Measurements from ENCODE around the gene PLEKHM3.

Gene PLEKHM3

GRCh38 chr2:208025037-208025813 is at the start of gene PLEKHM3:
TSS of gene PLEKHM3 (minus strand) at chr2:208025527. CDS start at chr2:208001639, 23,888 bp downstream.
- H3K4me3 ChIP-seq (ENCODE audit: low read length) = peak within 1 kb of the TSS; percentile 85
- peaks cover 9% of the 10 kb centered on the region; the same call in 1 of the 2 replicates for H3K4me1 ChIP-seq (ENCODE audit: low read length)
- peak within 1 kb of the TSS; percentile 84 for H3K4me2 ChIP-seq (ENCODE audit: low read length)
- peak within 1 kb of the TSS; percentile 79 for H3K9ac ChIP-seq (ENCODE audit: low read length)
- TF ChIP-seq CTCF (IDR thresholded peaks at IDR 0.05; ENCODE audit: low read depth, low read length) (no peak), EZH2phosphoT487 (IDR thresholded peaks at IDR 0.05; ENCODE audit: low read depth) (no peak)
- H3K9me3 ChIP-seq (ENCODE audit: insufficient read depth, low read length) = no peaks in the 10 kb centered on the region
- H3K79me2 ChIP-seq (ENCODE audit: low read length) = peaks cover 4% of the 10 kb centered on the region; the same call in 1 of the 2 replicates
- H4K20me1 ChIP-seq (ENCODE audit: insufficient read depth, low read length) = no peaks in the 10 kb centered on the region
- H3K36me3 ChIP-seq (replicated peaks; ENCODE audit: low read depth, low read length) = no peaks in the 10 kb centered on the region
- H3K27ac ChIP-seq (ENCODE audit: low read length) = peak within 1 kb of the TSS; percentile 64
- no peaks in the 10 kb centered on the region for H3K27me3 ChIP-seq (ENCODE audit: low read depth, low read length)
- H2AFZ ChIP-seq (ENCODE audit: low read depth, low read length) = peak within 1 kb of the TSS; percentile 95

- TF ChIP-seq EZH2phosphoT487 (IDR thresholded peaks at IDR 0.05; ENCODE audit: low read depth) (no peak), CTCF (IDR thresholded peaks at IDR 0.05; ENCODE audit: low read depth, low read length) (no peak)
- Histone ChIP-seq H3K36me3 (replicated peaks; ENCODE audit: low read depth, low read length) (no peaks in the 10 kb centered on the region), H3K4me3 (ENCODE audit: low read length) (no peak overlapping the region), H3K4me2 (ENCODE audit: low read length) (no peak overlapping the region), H3K27ac (ENCODE audit: low read length) (no peak overlapping the region), H2AFZ (ENCODE audit: low read depth, low read length) (no peak overlapping the region), H4K20me1 (ENCODE audit: insufficient read depth, low read length) (no peaks in the 10 kb centered on the region), H3K9me3 (ENCODE audit: insufficient read depth, low read length) (no peaks in the 10 kb centered on the region), H3K27me3 (ENCODE audit: low read depth, low read length) (peaks cover 14% of the 10 kb centered on the region), H3K4me1 (ENCODE audit: low read length) (no peaks in the 10 kb centered on the region), H3K9ac (ENCODE audit: low read length) (no peak overlapping the region), H3K79me2 (ENCODE audit: low read length) (no peaks in the 10 kb centered on the region)
These were observed 49.5 kb upstream of the PLEKHM3 start for GRCh38 chr2:208074610-208075356.

- H3K9me3 ChIP-seq (ENCODE audit: insufficient read depth, low read length) = no peaks in the 10 kb centered on the region
- H3K27me3 ChIP-seq (ENCODE audit: low read depth, low read length) = peaks cover 12% of the 10 kb centered on the region
- no peak overlapping the region for H3K4me3 ChIP-seq (ENCODE audit: low read length)
- no peaks in the 10 kb centered on the region for H3K79me2 ChIP-seq (ENCODE audit: low read length)
- H3K4me1 ChIP-seq (ENCODE audit: low read length) = no peaks in the 10 kb centered on the region
- no peak overlapping the region for H2AFZ ChIP-seq (ENCODE audit: low read depth, low read length)
- H3K4me2 ChIP-seq (ENCODE audit: low read length) = no peak overlapping the region
- no peak overlapping the region for H3K27ac ChIP-seq (ENCODE audit: low read length)
- no peaks in the 10 kb centered on the region for H4K20me1 ChIP-seq (ENCODE audit: insufficient read depth, low read length)
- no peak overlapping the region for H3K9ac ChIP-seq (ENCODE audit: low read length)
- H3K36me3 ChIP-seq (replicated peaks; ENCODE audit: low read depth, low read length) = no peaks in the 10 kb centered on the region
- TF ChIP-seq EZH2phosphoT487 (IDR thresholded peaks at IDR 0.05; ENCODE audit: low read depth) (no peak), CTCF (IDR thresholded peaks at IDR 0.05; ENCODE audit: low read depth, low read length) (peak; percentile 78)
These were observed 47.0 kb upstream of the PLEKHM3 start for GRCh38 chr2:208072250-208072892.

- Histone ChIP-seq H3K27ac (ENCODE audit: low read length) (no peak overlapping the region), H2AFZ (ENCODE audit: low read depth, low read length) (no peak overlapping the region), H3K4me2 (ENCODE audit: low read length) (no peak overlapping the region), H3K4me3 (ENCODE audit: low read length) (no peak overlapping the region), H3K27me3 (ENCODE audit: low read depth, low read length) (peaks cover 7% of the 10 kb centered on the region), H3K9me3 (ENCODE audit: insufficient read depth, low read length) (no peaks in the 10 kb centered on the region), H3K9ac (ENCODE audit: low read length) (no peak overlapping the region), H3K4me1 (ENCODE audit: low read length) (peaks cover 16% of the 10 kb centered on the region), H3K36me3 (replicated peaks; ENCODE audit: low read depth, low read length) (no peaks in the 10 kb centered on the region), H3K79me2 (ENCODE audit: low read length) (no peaks in the 10 kb centered on the region), H4K20me1 (ENCODE audit: insufficient read depth, low read length) (no peaks in the 10 kb centered on the region)
- no peak for TF ChIP-seq EZH2phosphoT487 (IDR thresholded peaks at IDR 0.05; ENCODE audit: low read depth)
- no peak for TF ChIP-seq CTCF (IDR thresholded peaks at IDR 0.05; ENCODE audit: low read depth, low read length)
These were observed 43.9 kb upstream of the PLEKHM3 start for GRCh38 chr2:208069186-208069585.

Data from OCI-LY3 (cell line).